SK-N-SH (cell line): ENCODE data around the gene MUC12. TPM values are rescaled to one million over a fixed set of nuclear protein-coding genes. Genes with fewer than 3 reads are reported as not detected.

Experiments
- CTCF ChIA-PET: fragments of 300-600, 350-600 bp; formaldehyde crosslinking; extraction: SDS; loops from one replicate; lab custom pipeline; 2021; lab: Yijun Ruan, JAX
- POLR2A ChIA-PET: fragments of 350-600 bp; sonication (Branson Sonifier 250); formaldehyde crosslinking; extraction: SDS; loops from one replicate; lab custom pipeline; 2020; ENCODE audit warnings: antibody characterized with exemption, inconsistent platforms; lab: Yijun Ruan, JAX
- DNase-seq: peaks from one replicate; pipeline ENCODE4 v3.0.0; 2012
- H2AFZ ChIP-seq: fragments of 200-600 bp; sonication (generic); 2 replicates; pipeline ENCODE4 v1.8.1; 2016; ENCODE audit warnings: antibody characterized with exemption, mild to moderate bottlenecking, low read depth
- H3F3A ChIP-seq: fragments of 200-600 bp; sonication (generic); replicated peaks from 2 replicates; pipeline ENCODE3; 2016; ENCODE audit warnings: antibody characterized with exemption, mild to moderate bottlenecking; ENCODE audit not compliant: insufficient read depth
- H3K27ac ChIP-seq, 2 experiments: fragments of 200-500 bp in 1 of 2; fragments of 200-600 bp in 1 of 2; sonication (Bioruptor generic) in 1 of 2; sonication (generic), shearing (Covaris generic) in 1 of 2; 2 replicates each; pipeline versions ENCODE4 v1.5.1 to v1.6.1; 2014 to 2016; ENCODE audit warnings: low read depth in 2 of 2, inconsistent platforms in 1 of 2, low read length in 1 of 2, mild to moderate bottlenecking in 1 of 2, mixed read lengths in 1 of 2
- H3K27me3 ChIP-seq: fragments of 200-600 bp; sonication (generic), shearing (Covaris generic); 2 replicates; pipeline ENCODE4 v1.6.1; 2016; ENCODE audit warnings: mixed run types; ENCODE audit not compliant: insufficient read depth
- H3K36me3 ChIP-seq, 2 experiments: fragments of 200-500 bp in 1 of 2; fragments of 200-600 bp in 1 of 2; sonication (Bioruptor generic) in 1 of 2; sonication (generic) in 1 of 2; replicated peaks in 1 of 2; 2 replicates each; pipeline versions ENCODE3 to v1.5.1; 2014 to 2016; ENCODE audit warnings: low read length in 1 of 2, mild to moderate bottlenecking in 1 of 2; ENCODE audit not compliant: insufficient read depth in 2 of 2, control insufficient read depth in 1 of 2
- H3K4me1 ChIP-seq, 2 experiments: fragments of 200-500 bp in 1 of 2; fragments of 200-600 bp in 1 of 2; sonication (Bioruptor generic) in 1 of 2; sonication (generic), shearing (Covaris generic) in 1 of 2; 2 replicates each; pipeline versions ENCODE4 v1.5.1 to v1.6.1; 2014 to 2016; ENCODE audit warnings: low read depth in 1 of 2, low read length in 1 of 2, mixed run types in 1 of 2; ENCODE audit not compliant: insufficient read depth in 2 of 2, control insufficient read depth in 1 of 2
- H3K4me2 ChIP-seq: fragments of 200-600 bp; sonication (generic), shearing (Covaris generic); 2 replicates; pipeline ENCODE4 v1.6.1; 2017; ENCODE audit warnings: mixed run types
- H3K4me3 ChIP-seq, 2 experiments: fragments of 200-500 bp in 1 of 2; fragments of 200-600 bp in 1 of 2; sonication (Bioruptor generic) in 1 of 2; sonication (generic), shearing (Covaris generic) in 1 of 2; 2 replicates each; pipeline versions ENCODE4 v1.5.1 to v1.8.1; 2014 to 2016; ENCODE audit warnings: low read depth in 2 of 2, inconsistent platforms in 1 of 2, low read length in 1 of 2, mild to moderate bottlenecking in 1 of 2, mixed read lengths in 1 of 2, moderate library complexity in 1 of 2
- H3K79me2 ChIP-seq: fragments of 200-600 bp; sonication (generic); 2 replicates; pipeline ENCODE4 v1.8.1; 2017; ENCODE audit warnings: mild to moderate bottlenecking; ENCODE audit not compliant: insufficient read depth
- H3K9ac ChIP-seq: fragments of 200-600 bp; sonication (generic); 2 replicates; pipeline ENCODE4 v1.6.1; 2017; ENCODE audit warnings: mixed run types
- H3K9me2 ChIP-seq: fragments of 200-600 bp; sonication (generic); 2 replicates; pipeline ENCODE4 v1.6.1; 2017; ENCODE audit warnings: mixed run types
- H3K9me3 ChIP-seq: fragments of 200-600 bp; sonication (generic); 2 replicates; pipeline ENCODE4 v1.6.1; 2017; ENCODE audit warnings: mixed run types, mild to moderate bottlenecking, moderate library complexity
- H4K20me1 ChIP-seq: fragments of 200-600 bp; sonication (generic); 2 replicates; pipeline ENCODE4 v1.6.1; 2017; ENCODE audit warnings: mild to moderate bottlenecking, mixed run types; ENCODE audit not compliant: insufficient read depth
- ELF1 ChIP-seq: IDR thresholded peaks from 2 replicates; pipeline ENCODE4 v1.4.0; 2012
- EP300 ChIP-seq, 2 experiments: IDR thresholded peaks; 2 replicates each; pipeline versions ENCODE4 v1.4.0 to v1.6.1; 2012; ENCODE audit warnings: borderline replicate concordance in 1 of 2, low read depth in 1 of 2, low read length in 1 of 2
- FOXJ3 ChIP-seq: sonication (generic); formaldehyde crosslinking; IDR thresholded peaks from 2 replicates; pipeline ENCODE4 v1.5.1; 2020; ENCODE audit warnings: mild to moderate bottlenecking, missing genetic modification reagents
- GABPA ChIP-seq: IDR thresholded peaks from 2 replicates; pipeline ENCODE4 v1.4.0; 2012; ENCODE audit warnings: low read depth, mild to moderate bottlenecking
- JUND ChIP-seq: IDR thresholded peaks from 2 replicates; pipeline ENCODE4 v1.4.0; 2012
- MEF2A ChIP-seq: IDR thresholded peaks from 2 replicates; pipeline ENCODE4 v1.4.0; 2012; ENCODE audit warnings: low read depth, borderline replicate concordance
- NRF1 ChIP-seq: IDR thresholded peaks from 2 replicates; pipeline ENCODE4 v1.6.1; 2012; ENCODE audit warnings: low read depth, mild to moderate bottlenecking, low read length
- POLR2AphosphoS5 ChIP-seq: IDR thresholded peaks from 2 replicates; pipeline ENCODE4 v1.6.1; 2012; ENCODE audit warnings: low read depth, low read length
- RCOR1 ChIP-seq: fragments of 150-350 bp; IDR thresholded peaks from 2 replicates; pipeline ENCODE4 v1.6.1; 2017; ENCODE audit warnings: antibody characterized with exemption, low read length
- TAF1 ChIP-seq: IDR thresholded peaks from 2 replicates; pipeline ENCODE4 v1.6.1; 2012; ENCODE audit warnings: low read depth, mild to moderate bottlenecking, low read length, moderate library complexity, borderline replicate concordance
- TEAD4 ChIP-seq: IDR thresholded peaks from 2 replicates; pipeline ENCODE4 v1.4.0; 2012; ENCODE audit warnings: mild to moderate bottlenecking, borderline replicate concordance; ENCODE audit not compliant: insufficient read depth
- WGBS: methylation state at CpG from one replicate; pipeline ENCODE4 v1.1.6; 2017; ENCODE audit warnings: low lambda C conversion rate; 5-methylcytosine and 5-hydroxymethylcytosine counted together
- polyA plus RNA-seq, 3 experiments: library from polyadenylated mRNA; depleted of rRNA; stranded (reverse); fragments of >200 nt; gene quantifications; 2 replicates each; pipeline ENCODE4 v1.2.3, GENCODE V29; 2012
- TF ChIP-seq, protein P1 (sequence below): IDR thresholded peaks from 2 replicates; pipeline ENCODE4; 2012
- TF ChIP-seq, protein P2 (sequence below): IDR thresholded peaks from 2 replicates; pipeline ENCODE4 v1.4.0; 2012; ENCODE audit warnings: low read depth
- TF ChIP-seq, protein P3 (sequence below): IDR thresholded peaks from 2 replicates; pipeline ENCODE4 v1.4.0; 2012; ENCODE audit warnings: low read depth, borderline replicate concordance
- TF ChIP-seq, protein P4 (sequence below): IDR thresholded peaks from 2 replicates; pipeline ENCODE4 v1.4.0; 2012; ENCODE audit warnings: low read depth, borderline replicate concordance
- TF ChIP-seq, protein P5 (sequence below): fragments of 150-350 bp; IDR thresholded peaks from 2 replicates; pipeline ENCODE4 v1.6.1; 2016; ENCODE audit warnings: mild to moderate bottlenecking, low read depth, low read length

Gene MUC12
- polyA plus RNA-seq, 1 of the 3 experiments (the other 2 are of a cell fraction): not detected

DNA sequence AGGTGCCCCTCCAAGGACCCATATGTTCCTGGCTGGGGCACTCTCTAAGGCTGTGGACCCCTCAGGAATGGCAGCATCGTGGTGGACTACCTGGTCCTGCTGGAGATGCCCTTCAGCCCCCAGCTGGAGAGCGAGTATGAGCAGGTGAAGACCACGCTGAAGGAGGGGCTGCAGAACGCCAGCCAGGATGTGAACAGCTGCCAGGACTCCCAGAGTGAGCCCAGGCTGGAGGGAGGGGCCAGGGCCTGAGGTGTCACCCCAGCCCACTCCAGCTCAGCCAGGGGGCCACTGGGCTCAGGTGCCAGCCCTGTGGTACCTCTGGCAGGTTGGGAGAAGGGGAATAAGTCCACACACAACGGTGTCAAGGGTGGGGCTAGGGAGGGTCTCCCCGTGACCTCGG lies 4.7 kb upstream of the MUC12 start:
- no peaks in the 10 kb centered on the region for H3F3A ChIP-seq
- no peak for TF ChIP-seq ELF1
- no peak for TF ChIP-seq EP300 (IDR thresholded peaks at IDR 0.05; ENCODE audit: borderline replicate concordance in 1 of 2, low read depth in 1 of 2, low read length in 1 of 2)
- no peak for TF ChIP-seq TAF1
- TF ChIP-seq, protein P1, sequence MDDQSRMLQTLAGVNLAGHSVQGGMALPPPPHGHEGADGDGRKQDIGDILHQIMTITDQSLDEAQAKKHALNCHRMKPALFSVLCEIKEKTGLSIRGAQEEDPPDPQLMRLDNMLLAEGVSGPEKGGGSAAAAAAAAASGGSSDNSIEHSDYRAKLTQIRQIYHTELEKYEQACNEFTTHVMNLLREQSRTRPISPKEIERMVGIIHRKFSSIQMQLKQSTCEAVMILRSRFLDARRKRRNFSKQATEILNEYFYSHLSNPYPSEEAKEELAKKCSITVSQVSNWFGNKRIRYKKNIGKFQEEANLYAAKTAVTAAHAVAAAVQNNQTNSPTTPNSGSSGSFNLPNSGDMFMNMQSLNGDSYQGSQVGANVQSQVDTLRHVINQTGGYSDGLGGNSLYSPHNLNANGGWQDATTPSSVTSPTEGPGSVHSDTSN: no peak
- no peak for TF ChIP-seq FOXJ3 (CRISPR knock-in tag)
- TF ChIP-seq TEAD4: no peak
- TF ChIP-seq, protein P2, sequence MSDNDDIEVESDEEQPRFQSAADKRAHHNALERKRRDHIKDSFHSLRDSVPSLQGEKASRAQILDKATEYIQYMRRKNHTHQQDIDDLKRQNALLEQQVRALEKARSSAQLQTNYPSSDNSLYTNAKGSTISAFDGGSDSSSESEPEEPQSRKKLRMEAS: no peak
- TF ChIP-seq GABPA: no peak
- TF ChIP-seq, all 33 proteins: peak for 0
- 6% methylated on average over 7 of the region's 7 CpGs for WGBS
- H3K4me3 ChIP-seq: no peak overlapping the region
- no peaks in the 10 kb centered on the region for H3K79me2 ChIP-seq
- no peak for DNase-seq
- no peaks in the 10 kb centered on the region for H3K9me2 ChIP-seq
- no peak overlapping the region for H3K27ac ChIP-seq
- no peak overlapping the region for H3K4me2 ChIP-seq
- ChIA-PET CTCF (interaction anchor here (1.1 to 2.4 kb wide), 4 partner anchors 20 to 113 kb away, joined by 4 to 21 read pairs (median 5); no protein-coding TSS in a partner anchor), POLR2A (no interaction called here)
- no peaks in the 10 kb centered on the region for H3K9me3 ChIP-seq
- H4K20me1 ChIP-seq: no peaks in the 10 kb centered on the region
- peaks cover 0 to 7% of the 10 kb centered on the region in 2 experiments; a peak in 1 of 4 replicates for H3K4me1 ChIP-seq
- H3K27me3 ChIP-seq: peaks cover 97% of the 10 kb centered on the region
- H3K9ac ChIP-seq: no peak overlapping the region
- no peak overlapping the region for H2AFZ ChIP-seq
- H3K36me3 ChIP-seq: no peaks in the 10 kb centered on the region

DNA sequence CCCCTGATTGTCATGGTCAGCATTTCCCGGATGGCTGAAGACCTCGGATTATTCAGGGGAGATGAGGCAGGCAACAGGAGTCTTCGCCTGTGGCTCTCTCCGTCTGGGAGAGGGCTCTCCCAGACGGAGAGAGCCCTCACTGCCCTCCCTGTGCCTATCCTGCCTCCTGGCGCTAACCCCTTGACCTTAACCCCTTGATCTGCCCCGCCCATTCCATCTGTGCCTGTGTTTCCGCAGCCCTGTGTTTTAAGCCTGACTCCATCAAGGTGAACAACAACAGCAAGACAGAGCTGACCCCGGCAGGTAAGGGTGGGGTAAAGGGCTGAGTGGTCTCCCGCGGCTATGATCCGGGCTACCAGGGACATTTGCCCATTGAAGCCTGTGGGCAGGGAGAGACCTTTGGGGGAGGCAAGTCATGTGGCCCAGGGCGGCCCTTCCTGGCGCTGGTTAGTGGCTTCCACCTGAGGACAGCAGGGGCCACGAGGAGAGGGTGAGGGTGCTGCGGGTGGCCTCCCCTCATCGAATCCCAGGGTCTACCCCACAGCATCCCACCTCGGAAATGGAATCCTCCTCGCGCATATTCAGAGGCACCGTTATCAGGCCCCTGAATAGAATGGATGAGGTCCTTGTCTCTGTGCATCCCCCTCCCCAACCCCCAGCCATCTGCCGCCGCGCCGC lies 4.2 kb upstream of the MUC12 start:
- ChIA-PET CTCF (interaction anchor here (0.9 to 2.4 kb wide), 23 partner anchors 8 to 317 kb away, joined by 3 to 21 read pairs (median 6); partner anchors contain the start of genes ACHE, MUC17, MUC3A and UFSP1), POLR2A (no interaction called here)
- Histone ChIP-seq H3K9me2 (no peaks in the 10 kb centered on the region), H3K9me3 (no peaks in the 10 kb centered on the region), H4K20me1 (no peaks in the 10 kb centered on the region), H3K27ac (no peak overlapping the region), H3K79me2 (no peaks in the 10 kb centered on the region), H3K4me3 (peak overlapping the region in 1 of 2 experiments; percentile 23; a peak in 1 of 4 replicates), H3K4me2 (peak overlapping the region; percentile 41), H2AFZ (no peak overlapping the region), H3K27me3 (peaks cover 97% of the 10 kb centered on the region), H3K36me3 (no peaks in the 10 kb centered on the region), H3K4me1 (peaks cover 0 to 7% of the 10 kb centered on the region in 2 experiments; a peak in 1 of 4 replicates), H3F3A (no peaks in the 10 kb centered on the region), H3K9ac (no peak overlapping the region)
- WGBS: 12% methylated on average over 25 of the region's 25 CpGs
- peak; percentile 41 for DNase-seq
- TF ChIP-seq GABPA (no peak), POLR2AphosphoS5 (no peak), ELF1 (no peak), JUND (no peak), NRF1 (no peak), MEF2A (no peak), RCOR1 (no peak)
- TF ChIP-seq, protein P3, sequence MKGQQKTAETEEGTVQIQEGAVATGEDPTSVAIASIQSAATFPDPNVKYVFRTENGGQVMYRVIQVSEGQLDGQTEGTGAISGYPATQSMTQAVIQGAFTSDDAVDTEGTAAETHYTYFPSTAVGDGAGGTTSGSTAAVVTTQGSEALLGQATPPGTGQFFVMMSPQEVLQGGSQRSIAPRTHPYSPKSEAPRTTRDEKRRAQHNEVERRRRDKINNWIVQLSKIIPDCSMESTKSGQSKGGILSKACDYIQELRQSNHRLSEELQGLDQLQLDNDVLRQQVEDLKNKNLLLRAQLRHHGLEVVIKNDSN: no peak
- TF ChIP-seq, protein P4, sequence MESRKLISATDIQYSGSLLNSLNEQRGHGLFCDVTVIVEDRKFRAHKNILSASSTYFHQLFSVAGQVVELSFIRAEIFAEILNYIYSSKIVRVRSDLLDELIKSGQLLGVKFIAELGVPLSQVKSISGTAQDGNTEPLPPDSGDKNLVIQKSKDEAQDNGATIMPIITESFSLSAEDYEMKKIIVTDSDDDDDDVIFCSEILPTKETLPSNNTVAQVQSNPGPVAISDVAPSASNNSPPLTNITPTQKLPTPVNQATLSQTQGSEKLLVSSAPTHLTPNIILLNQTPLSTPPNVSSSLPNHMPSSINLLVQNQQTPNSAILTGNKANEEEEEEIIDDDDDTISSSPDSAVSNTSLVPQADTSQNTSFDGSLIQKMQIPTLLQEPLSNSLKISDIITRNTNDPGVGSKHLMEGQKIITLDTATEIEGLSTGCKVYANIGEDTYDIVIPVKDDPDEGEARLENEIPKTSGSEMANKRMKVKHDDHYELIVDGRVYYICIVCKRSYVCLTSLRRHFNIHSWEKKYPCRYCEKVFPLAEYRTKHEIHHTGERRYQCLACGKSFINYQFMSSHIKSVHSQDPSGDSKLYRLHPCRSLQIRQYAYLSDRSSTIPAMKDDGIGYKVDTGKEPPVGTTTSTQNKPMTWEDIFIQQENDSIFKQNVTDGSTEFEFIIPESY: no peak
- TF ChIP-seq, protein P5, sequence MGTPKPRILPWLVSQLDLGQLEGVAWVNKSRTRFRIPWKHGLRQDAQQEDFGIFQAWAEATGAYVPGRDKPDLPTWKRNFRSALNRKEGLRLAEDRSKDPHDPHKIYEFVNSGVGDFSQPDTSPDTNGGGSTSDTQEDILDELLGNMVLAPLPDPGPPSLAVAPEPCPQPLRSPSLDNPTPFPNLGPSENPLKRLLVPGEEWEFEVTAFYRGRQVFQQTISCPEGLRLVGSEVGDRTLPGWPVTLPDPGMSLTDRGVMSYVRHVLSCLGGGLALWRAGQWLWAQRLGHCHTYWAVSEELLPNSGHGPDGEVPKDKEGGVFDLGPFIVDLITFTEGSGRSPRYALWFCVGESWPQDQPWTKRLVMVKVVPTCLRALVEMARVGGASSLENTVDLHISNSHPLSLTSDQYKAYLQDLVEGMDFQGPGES: no peak
- TF ChIP-seq, protein P1: no peak
